Testis (tissue), 2 donors: Measurements from ENCODE around the gene CAMK2N1.

Source experiments
- CTCF ChIP-seq, 3 experiments: fragments of 450-650 bp in 2 of 3; fragments of 200-600 bp in 1 of 3; sonication (generic) in 1 of 3; IDR thresholded peaks; one replicate each; pipeline ENCODE4 v1.5.1; 2016 to 2019; ENCODE audit warnings: antibody characterized with exemption in 3 of 3, mild to moderate bottlenecking in 2 of 3, moderate library complexity in 1 of 3
- POLR2A ChIP-seq: fragments of 450-650 bp; IDR thresholded peaks from one replicate; pipeline ENCODE4 v1.6.1; 2017; ENCODE audit warnings: antibody characterized with exemption, mild to moderate bottlenecking, moderate library complexity

GRCh38 chr1:20487236-20487590 is 1.2 kb upstream of the CAMK2N1 start:
- no peak for TF ChIP-seq CTCF (IDR thresholded peaks at IDR 0.05)
- no peak for TF ChIP-seq POLR2A
